ENCODE results near the gene MEGF11. TPM values are rescaled to one million over a fixed set of nuclear protein-coding genes. Genes with fewer than 3 reads are reported as not detected.

MEGF11 gene
- total and polyA plus RNA-seq, 7 donors = 0.04 to 0.05 TPM; not detected in 5

GRCh38 chr15:65929573-65929972, 324.0 kb downstream of the MEGF11 start:
- WGBS, 3 donors = 76 to 90% (median 80%) methylated on average over 6 to 7 of the region's 7 CpGs
- intact Hi-C loops (cut with DNase I) = no loop called here
- H3K27me3 ChIP-seq (ENCODE audit: insufficient read depth in 3 of 3, low read length in 2 of 3) = no peaks in the 10 kb centered on the region
- no peak for TF ChIP-seq CTCF (IDR thresholded peaks at IDR 0.05)
- no peaks in the 10 kb centered on the region for H3K9me3 ChIP-seq
- ATAC-seq = no peak
- H3K27ac ChIP-seq = no peak overlapping the region
- H3K36me3 ChIP-seq (ENCODE audit: insufficient read depth in 1 of 2, low read depth in 1 of 2) = no peaks in the 10 kb centered on the region
- H3K4me1 ChIP-seq = no peaks in the 10 kb centered on the region
- DNase-seq = no peak
- no peak overlapping the region for H3K4me3 ChIP-seq

- ATAC-seq = no peak
- Histone ChIP-seq H3K27ac (no peak overlapping the region), H3K4me3 (no peak overlapping the region), H3K4me1 (no peaks in the 10 kb centered on the region), H3K36me3 (ENCODE audit: insufficient read depth in 1 of 2, low read depth in 1 of 2) (no peaks in the 10 kb centered on the region), H3K27me3 (ENCODE audit: insufficient read depth in 3 of 3, low read length in 2 of 3) (no peaks in the 10 kb centered on the region), H3K9me3 (no peaks in the 10 kb centered on the region)
- no peak for DNase-seq
- intact Hi-C loops (cut with DNase I) = no loop called here
- 49 to 61% (median 56%) methylated on average over 2 of the region's 2 CpGs for WGBS, 3 donors
- no peak for TF ChIP-seq CTCF (IDR thresholded peaks at IDR 0.05)
Observed at GRCh38 chr15:65927545-65927944, 326.0 kb downstream of the MEGF11 start.

GRCh38 chr15:65926899-65927298, 326.7 kb downstream of the MEGF11 start:
- Histone ChIP-seq H3K36me3 (ENCODE audit: insufficient read depth in 1 of 2, low read depth in 1 of 2) (no peaks in the 10 kb centered on the region), H3K4me1 (no peaks in the 10 kb centered on the region), H3K4me3 (no peak overlapping the region), H3K27ac (no peak overlapping the region), H3K9me3 (no peaks in the 10 kb centered on the region), H3K27me3 (ENCODE audit: insufficient read depth in 3 of 3, low read length in 2 of 3) (no peaks in the 10 kb centered on the region)
- intact Hi-C loops (cut with DNase I) = no loop called here
- 89 to 100% (median 96%) methylated on average over 1 of the region's 1 CpG for WGBS, 3 donors
- no peak for TF ChIP-seq CTCF (IDR thresholded peaks at IDR 0.05)
- no peak for DNase-seq
- ATAC-seq = no peak

- Histone ChIP-seq H3K36me3 (ENCODE audit: insufficient read depth in 1 of 2, low read depth in 1 of 2) (no peaks in the 10 kb centered on the region), H3K4me3 (no peak overlapping the region), H3K27ac (no peak overlapping the region), H3K9me3 (no peaks in the 10 kb centered on the region), H3K4me1 (no peaks in the 10 kb centered on the region), H3K27me3 (ENCODE audit: insufficient read depth in 3 of 3, low read length in 2 of 3) (no peaks in the 10 kb centered on the region)
- 76 to 100% (median 100%) methylated on average over 1 of the region's 1 CpG for WGBS, 3 donors
- DNase-seq (no peak), ATAC-seq (no peak)
- intact Hi-C loops (cut with DNase I) = no loop called here
- no peak for TF ChIP-seq CTCF (IDR thresholded peaks at IDR 0.05)
Observed at GRCh38 chr15:65926459-65926858, 327.1 kb downstream of the MEGF11 start.

- H3K4me1 ChIP-seq = no peaks in the 10 kb centered on the region
- no peak for ATAC-seq
- no peak overlapping the region for H3K27ac ChIP-seq
- intact Hi-C loops (cut with DNase I) = no loop called here
- no peaks in the 10 kb centered on the region for H3K9me3 ChIP-seq
- no peak for TF ChIP-seq CTCF (IDR thresholded peaks at IDR 0.05)
- no peak for DNase-seq
- no peaks in the 10 kb centered on the region for H3K27me3 ChIP-seq (ENCODE audit: insufficient read depth in 3 of 3, low read length in 2 of 3)
- 90 to 100% (median 93%) methylated on average over 1 of the region's 1 CpG for WGBS, 3 donors
- H3K36me3 ChIP-seq (ENCODE audit: insufficient read depth in 1 of 2, low read depth in 1 of 2) = no peaks in the 10 kb centered on the region
- no peak overlapping the region for H3K4me3 ChIP-seq
Observed at GRCh38 chr15:65925338-65925737, 328.2 kb downstream of the MEGF11 start.
